H1 (cell line): ENCODE data around the gene RAB35. TPM values are rescaled to one million over a fixed set of nuclear protein-coding genes. Genes with fewer than 3 reads are reported as not detected.

Source experiments
- CTCF ChIA-PET: fragments of 300-600 bp; sonication (Branson Sonifier 250); formaldehyde crosslinking; loops from one replicate; lab custom pipeline; 2021; ENCODE audit not compliant: partially characterized antibody; lab: Charles Lee
- POLR2A ChIA-PET: fragments of 300-600 bp; sonication (Branson Sonifier 250); formaldehyde crosslinking; loops from one replicate; lab custom pipeline; 2021; ENCODE audit warnings: inconsistent platforms; ENCODE audit not compliant: partially characterized antibody; lab: Charles Lee
- DNase-seq, 2 experiments: peaks; one replicate each; pipeline versions ENCODE4 v3.0.0 to v3.0.0-alpha.2; 2010 to 2022; ENCODE audit warnings: low spot score in 2 of 2, low read depth in 1 of 2, mixed read lengths in 1 of 2
- FAIRE-seq: peaks from 2 replicates; lab custom pipeline; 2011; peaks lifted over from hg19 to GRCh38; lab: Jason Lieb, UNC
- H2AFZ ChIP-seq: 2 replicates; pipeline ENCODE4 v1.8.1; 2012; ENCODE audit warnings: low read length, inconsistent platforms
- H2AK5ac ChIP-seq: 2 replicates; pipeline ENCODE4 v1.6.1; 2013; ENCODE audit warnings: low read depth, low read length
- H2BK120ac ChIP-seq: replicated peaks from 2 replicates; pipeline ENCODE3; 2013; ENCODE audit warnings: low read depth, low read length, inconsistent platforms
- H2BK12ac ChIP-seq: 2 replicates; pipeline ENCODE4 v1.6.1; 2013; ENCODE audit warnings: low read depth, low read length
- H2BK15ac ChIP-seq: 2 replicates; pipeline ENCODE4 v1.6.1; 2013; ENCODE audit warnings: low read length
- H2BK20ac ChIP-seq: 2 replicates; pipeline ENCODE4 v1.6.1; 2013; ENCODE audit warnings: low read length
- H2BK5ac ChIP-seq: 2 replicates; pipeline ENCODE4 v1.6.1; 2013; ENCODE audit warnings: low read depth, low read length
- H3K14ac ChIP-seq: 2 replicates; pipeline ENCODE4 v1.6.1; 2013; ENCODE audit warnings: inconsistent platforms; ENCODE audit not compliant: insufficient read length
- H3K18ac ChIP-seq: 2 replicates; pipeline ENCODE4 v1.6.1; 2013; ENCODE audit warnings: low read length; ENCODE audit errors: extremely low read depth
- H3K23ac ChIP-seq: 2 replicates; pipeline ENCODE4 v1.6.1; 2013; ENCODE audit warnings: inconsistent platforms; ENCODE audit not compliant: insufficient read length
- H3K23me2 ChIP-seq: 2 replicates; pipeline ENCODE4 v1.6.1; 2013; ENCODE audit warnings: low read depth, low read length
- H3K27ac ChIP-seq: 2 replicates; pipeline ENCODE4 v1.6.1; 2011; ENCODE audit warnings: low read depth, low read length, inconsistent platforms
- H3K27me3 ChIP-seq, 4 experiments: replicated peaks in 1 of 4; 1 replicate in 1 of 4; 2 replicates in 3 of 4; pipeline versions ENCODE4 v1.6.1 to v1.8.1; 2011 to 2013; ENCODE audit warnings: low read length in 3 of 4, mild to moderate bottlenecking in 3 of 4, inconsistent platforms in 2 of 4, mixed read lengths in 2 of 4, moderate library complexity in 1 of 4; ENCODE audit not compliant: control insufficient read depth in 3 of 4, insufficient read depth in 3 of 4; ENCODE audit errors: extremely low read depth in 1 of 4
- H3K36me3 ChIP-seq, 4 experiments: 2 replicates each; pipeline versions ENCODE4 v1.6.1 to v1.8.1; 2011 to 2013; ENCODE audit warnings: mild to moderate bottlenecking in 4 of 4, low read length in 3 of 4, moderate library complexity in 2 of 4, control low read depth in 1 of 4, inconsistent platforms in 1 of 4; ENCODE audit not compliant: insufficient read depth in 4 of 4, control insufficient read depth in 2 of 4
- H3K4ac ChIP-seq: replicated peaks from 2 replicates; pipeline ENCODE3; 2013; ENCODE audit warnings: low read length, low read depth, mixed read lengths, inconsistent platforms; ENCODE audit not compliant: insufficient read length
- H3K4me1 ChIP-seq, 4 experiments: replicated peaks in 1 of 4; 1 replicate in 1 of 4; 2 replicates in 3 of 4; pipeline versions ENCODE4 v1.6.1 to v1.8.1; 2011 to 2013; ENCODE audit warnings: low read length in 3 of 4, inconsistent platforms in 2 of 4, mixed read lengths in 1 of 4; ENCODE audit not compliant: insufficient read depth in 4 of 4, control insufficient read depth in 3 of 4
- H3K4me2 ChIP-seq, 2 experiments: 2 replicates each; pipeline versions ENCODE4 v1.6.1 to v1.8.1; 2011 to 2013; ENCODE audit warnings: low read depth in 2 of 2, low read length in 2 of 2, control low read depth in 1 of 2, inconsistent platforms in 1 of 2, mild to moderate bottlenecking in 1 of 2; ENCODE audit not compliant: insufficient read depth in 1 of 2
- H3K4me3 ChIP-seq, 4 experiments: fragments of 200-600, 300-600 bp in 1 of 4; sonication (generic), shearing (Covaris generic), sonication (Bioruptor Twin) in 1 of 4; 2 replicates each; pipeline versions ENCODE4 v1.5.1 to v1.8.1; 2011 to 2016; ENCODE audit warnings: low read length in 4 of 4, low read depth in 3 of 4, control low read depth in 2 of 4, inconsistent platforms in 2 of 4, mild to moderate bottlenecking in 2 of 4, mixed read lengths in 1 of 4, moderate library complexity in 1 of 4; ENCODE audit not compliant: insufficient read depth in 2 of 4; ENCODE audit errors: extremely low read depth in 1 of 4
- H3K56ac ChIP-seq: replicated peaks from 2 replicates; pipeline ENCODE3; 2013; ENCODE audit warnings: low read depth, mild to moderate bottlenecking, mixed read lengths, low read length, inconsistent platforms; ENCODE audit not compliant: insufficient read length
- H3K79me1 ChIP-seq: 2 replicates; pipeline ENCODE4 v1.6.1; 2013; ENCODE audit warnings: low read depth, low read length, control low read depth
- H3K79me2 ChIP-seq, 2 experiments: 2 replicates each; pipeline versions ENCODE4 v1.6.1 to v1.8.1; 2012 to 2013; ENCODE audit warnings: low read length in 2 of 2, mild to moderate bottlenecking in 2 of 2, inconsistent platforms in 1 of 2; ENCODE audit not compliant: insufficient read depth in 2 of 2, control insufficient read depth in 1 of 2
- H3K9ac ChIP-seq, 4 experiments: replicated peaks in 1 of 4; 1 replicate in 1 of 4; 2 replicates in 3 of 4; pipeline versions ENCODE4 v1.6.1 to v1.8.1; 2011 to 2013; ENCODE audit warnings: low read depth in 3 of 4, low read length in 3 of 4, control low read depth in 2 of 4, mild to moderate bottlenecking in 2 of 4, moderate library complexity in 2 of 4, inconsistent platforms in 1 of 4; ENCODE audit errors: extremely low read depth in 1 of 4
- H3K9me3 ChIP-seq, 2 experiments: 2 replicates each; pipeline versions ENCODE4 v1.6.1 to v1.8.1; 2012 to 2013; ENCODE audit warnings: mild to moderate bottlenecking in 2 of 2, moderate library complexity in 2 of 2, control low read depth in 1 of 2, inconsistent platforms in 1 of 2, low read depth in 1 of 2, low read length in 1 of 2, mixed read lengths in 1 of 2; ENCODE audit not compliant: insufficient read depth in 2 of 2
- H4K20me1 ChIP-seq, 2 experiments: replicated peaks in 1 of 2; 2 replicates each; pipeline versions ENCODE3 to v1.8.1; 2011 to 2013; ENCODE audit warnings: inconsistent platforms in 2 of 2, low read length in 2 of 2, mild to moderate bottlenecking in 1 of 2; ENCODE audit not compliant: insufficient read depth in 2 of 2, control insufficient read depth in 1 of 2
- H4K5ac ChIP-seq: 2 replicates; pipeline ENCODE4 v1.6.1; 2013; ENCODE audit warnings: low read length, low read depth, mixed read lengths, inconsistent platforms; ENCODE audit not compliant: insufficient read length
- H4K8ac ChIP-seq: 2 replicates; pipeline ENCODE4 v1.8.0; 2013; ENCODE audit warnings: mild to moderate bottlenecking, moderate library complexity, low read length, inconsistent platforms; ENCODE audit not compliant: insufficient read depth; ENCODE audit errors: extremely low read depth
- H4K91ac ChIP-seq: replicated peaks from 2 replicates; pipeline ENCODE3; 2013; ENCODE audit warnings: low read length, mixed read lengths, inconsistent platforms; ENCODE audit not compliant: insufficient read length
- ASH2L ChIP-seq: fragments of 200-600, 300-600 bp; sonication (generic); IDR thresholded peaks from one replicate; pipeline ENCODE4 v1.7.1; 2017; ENCODE audit warnings: low read length
- CTCF ChIP-seq, 3 experiments: IDR thresholded peaks; 1 replicate in 2 of 3; 2 replicates in 1 of 3; pipeline versions ENCODE4 v1.5.1 to v1.6.1; 2011; ENCODE audit warnings: low read length in 3 of 3, mild to moderate bottlenecking in 3 of 3, inconsistent platforms in 2 of 3, low read depth in 1 of 3, moderate library complexity in 1 of 3; ENCODE audit not compliant: insufficient read depth in 1 of 3; ENCODE audit errors: control extremely low read depth in 1 of 3
- E2F6 ChIP-seq: IDR thresholded peaks from 2 replicates; pipeline ENCODE4 v1.6.1; 2012; ENCODE audit warnings: inconsistent platforms
- GTF2F1 ChIP-seq: IDR thresholded peaks from 2 replicates; pipeline ENCODE4 v1.6.1; 2012; ENCODE audit warnings: low read depth, low read length, improper control_type of control experiment, borderline replicate concordance
- POLR2AphosphoS5 ChIP-seq: IDR thresholded peaks from 2 replicates; pipeline ENCODE4 v1.6.1; 2011; ENCODE audit warnings: low read depth, low read length
- SAP30 ChIP-seq: fragments of 300-600 bp; sonication (generic); IDR thresholded peaks from 2 replicates; pipeline ENCODE4 v1.7.1; 2012; ENCODE audit warnings: low read length, moderate library complexity, mild to moderate bottlenecking, inconsistent platforms; ENCODE audit not compliant: insufficient read depth, insufficient replicate concordance
- SIN3A ChIP-seq, 2 experiments: IDR thresholded peaks in 1 of 2; conservative IDR thresholded peaks in 1 of 2; 2 replicates each; pipeline ENCODE4 v1.6.1; 2011 to 2012; ENCODE audit warnings: low read length in 2 of 2, improper control_type of control experiment in 1 of 2, low read depth in 1 of 2, mild to moderate bottlenecking in 1 of 2
- WGBS, 2 experiments: shearing (Covaris generic) in 1 of 2; methylation state at CpG; one replicate each; pipeline versions ENCODE4 v1.1.6 to v1.1.7; 2013 to 2015; ENCODE audit warnings: low lambda C conversion rate in 2 of 2, mixed read lengths in 2 of 2, inconsistent platforms in 1 of 2, low coverage in 1 of 2, missing lambda C conversion rate in 1 of 2; ENCODE audit not compliant: insufficient replicate concordance in 2 of 2, insufficient coverage in 1 of 2, insufficient read length in 1 of 2; ENCODE audit errors: extremely low coverage in 1 of 2, missing lambda C conversion rate in 1 of 2; 5-methylcytosine and 5-hydroxymethylcytosine counted together
- polyA plus RNA-seq, 7 experiments: library from polyadenylated mRNA; depleted of rRNA in 3 of 7; stranded (reverse) in 5 of 7; unstranded in 2 of 7; fragments of >200 nt in 5 of 7; fragments of 200-250 nt in 2 of 7; gene quantifications; 1 replicate in 5 of 7; 2 replicates in 1 of 7; 4 replicates in 1 of 7; pipeline versions ENCODE4 v1.2.1 to v1.2.3, GENCODE V29; 2011 to 2013; ENCODE audit warnings: missing spikeins in 2 of 7, mixed read lengths in 2 of 7
- total RNA-seq: library from RNA; stranded (reverse); fragmentation: NEBNext Ultra II Directional; extraction: Animal tissue kit (Norgen Biotek cat#: 25700); gene quantifications from 2 replicates; pipeline ENCODE4 v1.2.1, GENCODE V29; 2021

The RAB35 gene
- total and polyA plus RNA-seq, 2 of the 8 experiments (the other 6 are each of a cell fraction or from before 2014, with no cell fraction given), result 33.4 to 39.0 TPM

- peaks cover 9% of the 10 kb centered on the region for H3K23me2 ChIP-seq
- ChIA-PET POLR2A (interaction anchor here (1.2 to 16.6 kb wide), 15 partner anchors 8 to 174 kb away, joined by 3 to 266 read pairs (median 8); partner anchors contain the start of genes BICDL1, GCN1, RNU4-1 and RNU4-2), CTCF (interaction anchor here (0.8 to 3.6 kb wide), 3 partner anchors 16 to 76 kb away, joined by 4 to 12 read pairs (median 12); no protein-coding TSS in a partner anchor)
- H2BK12ac ChIP-seq, result no peak overlapping the region
- no peak overlapping the region for H3K4ac ChIP-seq
- H2BK5ac ChIP-seq, result no peak overlapping the region
- no peak overlapping the region for H2AFZ ChIP-seq
- H2BK15ac ChIP-seq, result no peak overlapping the region
- no peak overlapping the region for H3K27ac ChIP-seq
- H4K8ac ChIP-seq, result no peak overlapping the region
- no peaks in the 10 kb centered on the region for H3K27me3 ChIP-seq
- H4K20me1 ChIP-seq, result peaks cover 2 to 3% of the 10 kb centered on the region in 2 experiments
- peaks cover 0 to 35% of the 10 kb centered on the region in 2 experiments; a peak in 3 of 4 replicates for H3K79me2 ChIP-seq
- no peak overlapping the region for H3K14ac ChIP-seq
- H2BK20ac ChIP-seq, result no peak overlapping the region
- peaks cover 5 to 14% (median 9%) of the 10 kb centered on the region in 4 experiments; a peak in 6 of 7 replicates for H3K4me1 ChIP-seq
- peaks cover 0 to 4% (median 2%) of the 10 kb centered on the region in 4 experiments; a peak in 2 of 8 replicates for H3K36me3 ChIP-seq
- FAIRE-seq, result no peak
- WGBS, 2 experiments, result 55% methylated on average over 11 of the region's 11 CpGs; no CpG with 5 or more reads in 1 of the 2 experiments
- no peak overlapping the region for H4K5ac ChIP-seq
- no peak overlapping the region for H2AK5ac ChIP-seq
- no peak overlapping the region for H3K18ac ChIP-seq
- no peak overlapping the region for H4K91ac ChIP-seq
- peak overlapping the region; percentile 63 to 93 (median 89) for H3K4me3 ChIP-seq
- no peak overlapping the region for H3K56ac ChIP-seq
- H2BK120ac ChIP-seq, result no peak overlapping the region
- H3K9me3 ChIP-seq, result no peaks in the 10 kb centered on the region
- no peak for DNase-seq
- H3K9ac ChIP-seq, result peak overlapping the region in 1 of 4 experiments; percentile 51; a peak in 1 of 7 replicates
- H3K4me2 ChIP-seq, result peak overlapping the region; percentile 60 to 90
- H3K79me1 ChIP-seq, result peaks cover 21% of the 10 kb centered on the region
- no peak overlapping the region for H3K23ac ChIP-seq
- TF ChIP-seq E2F6 (0 out of 2 replicates have a peak, but pooled peaks have one; percentile 15), POLR2AphosphoS5 (peak; percentile 51; the same call in 1 of the 2 replicates), SIN3A (conservative IDR thresholded peaks at IDR 0.05 in 1 of 2, IDR thresholded peaks at IDR 0.05 in 1 of 2; ENCODE audit: low read depth in 1 of 2, low read length in 2 of 2) (peak in 1 of 2 experiments; percentile 60; a peak in 1 of 4 replicates), SAP30 (no peak), ASH2L (no peak), GTF2F1 (no peak), CTCF (IDR thresholded peaks at IDR 0.05; ENCODE audit: control extremely low read depth in 1 of 3, insufficient read depth in 1 of 3, low read depth in 1 of 3, low read length in 3 of 3) (peak in 1 of 3 experiments; percentile 2; a peak in 1 of 4 replicates)
These were observed 1.9 kb upstream of the RAB35 start for GRCh38 chr12:120118321-120119061.
